DMS79 treated with DMSO at 0.1 percent for 48 hours (cell line): ENCODE measurements around the gene CRYGN.

Source experiments
- DNase-seq: peaks from one replicate; lab custom pipeline; 2025; lab: John Stamatoyannopoulos, UW

Gene CRYGN

GRCh38 chr7:151439855-151440798 is at the start of gene CRYGN:
TSS of gene CRYGN (minus strand) at chr7:151440141. CDS start at chr7:151439917, 224 bp downstream.
- peak; percentile 10 for DNase-seq

GRCh38 chr7:151489498-151489897 is 49.6 kb upstream of the CRYGN start:
- DNase-seq: no peak

GRCh38 chr7:151488096-151488495 is 48.2 kb upstream of the CRYGN start:
- no peak for DNase-seq

- no peak for DNase-seq
Observed at GRCh38 chr7:151487228-151487627, 47.3 kb upstream of the CRYGN start.

GRCh38 chr7:151486074-151486473 is 46.1 kb upstream of the CRYGN start:
- DNase-seq: no peak

GRCh38 chr7:151484971-151485707 is 45.2 kb upstream of the CRYGN start:
- DNase-seq: no peak

GRCh38 chr7:151483711-151483983 is 43.7 kb upstream of the CRYGN start:
- no peak for DNase-seq

- DNase-seq: no peak
Observed at GRCh38 chr7:151482883-151483710, 43.2 kb upstream of the CRYGN start.

GRCh38 chr7:151481650-151482505 is 41.9 kb upstream of the CRYGN start:
- no peak for DNase-seq

- no peak for DNase-seq
Observed at GRCh38 chr7:151477867-151478266, 37.9 kb upstream of the CRYGN start.

GRCh38 chr7:151472644-151473380 is 32.9 kb upstream of the CRYGN start:
- no peak for DNase-seq

GRCh38 chr7:151470711-151471110 is 30.8 kb upstream of the CRYGN start:
- no peak for DNase-seq

GRCh38 chr7:151469281-151469680 is 29.3 kb upstream of the CRYGN start:
- DNase-seq: no peak

- DNase-seq: no peak
Observed at GRCh38 chr7:151468217-151469018, 28.5 kb upstream of the CRYGN start.

- no peak for DNase-seq
Observed at GRCh38 chr7:151465169-151465568, 25.2 kb upstream of the CRYGN start.

GRCh38 chr7:151462306-151462779 is 22.4 kb upstream of the CRYGN start:
- DNase-seq: no peak

GRCh38 chr7:151461942-151462230 is 21.9 kb upstream of the CRYGN start:
- DNase-seq: no peak

- no peak for DNase-seq
Observed at GRCh38 chr7:151461096-151461941, 21.4 kb upstream of the CRYGN start.

- no peak for DNase-seq
Observed at GRCh38 chr7:151460474-151460855, 20.5 kb upstream of the CRYGN start.
